Natural killer cell (primary cell): Measurements from ENCODE around the gene MBOAT7. TPM values are rescaled to one million over a fixed set of nuclear protein-coding genes. Genes with fewer than 3 reads are reported as not detected.

Experiments
- ATAC-seq, 3 donors: fragments of 150-1000 bp in 2 of 3; fragments of 200-7000 bp in 1 of 3; cut with Tn5 transposase; 1 replicate in 1 of 3; 2 replicates in 2 of 3; pipeline ENCODE4 v1.10.0; 2021; ENCODE audit warnings: mild to moderate bottlenecking in 2 of 3, moderate library complexity in 2 of 3
- DNase-seq, 2 donors: peaks; one replicate each; pipeline versions ENCODE4 v3.0.0 to v3.0.0-alpha.2; 2013 to 2021; ENCODE audit warnings: mixed read lengths in 1 of 2
- H3K27ac ChIP-seq: one replicate; pipeline ENCODE4 v1.5.1; 2013; ENCODE audit warnings: mild to moderate bottlenecking, low read length
- H3K27me3 ChIP-seq: one replicate; pipeline ENCODE4 v1.6.1; 2013; ENCODE audit warnings: low read length; ENCODE audit not compliant: control insufficient read depth, insufficient read depth
- H3K36me3 ChIP-seq: one replicate; pipeline ENCODE4 v1.6.1; 2013; ENCODE audit warnings: low read length; ENCODE audit not compliant: control insufficient read depth, insufficient read depth
- H3K4me1 ChIP-seq: one replicate; pipeline ENCODE4 v1.6.1; 2013; ENCODE audit warnings: low read length; ENCODE audit not compliant: control insufficient read depth, insufficient read depth
- H3K4me3 ChIP-seq: one replicate; pipeline ENCODE4 v1.5.1; 2013; ENCODE audit warnings: low read length
- H3K9me3 ChIP-seq: one replicate; pipeline ENCODE4 v1.6.1; 2013; ENCODE audit warnings: low read length; ENCODE audit not compliant: control insufficient read depth, insufficient read depth
- H3K27ac Mint-ChIP-seq, 2 donors: one replicate each; pipeline ENCODE4 v1.8.0; 2022; ENCODE audit warnings: mild to moderate bottlenecking in 2 of 2, mixed read lengths in 2 of 2, moderate library complexity in 1 of 2
- H3K27me3 Mint-ChIP-seq, 2 donors: one replicate each; pipeline ENCODE4 v1.8.0; 2022; ENCODE audit warnings: low read depth in 2 of 2, mixed read lengths in 2 of 2
- H3K36me3 Mint-ChIP-seq: one replicate; pipeline ENCODE4 v1.8.0; 2022; ENCODE audit warnings: mixed read lengths
- H3K4me1 Mint-ChIP-seq, 2 donors: one replicate each; pipeline ENCODE4 v1.8.0; 2022; ENCODE audit warnings: mixed read lengths in 2 of 2
- H3K4me3 Mint-ChIP-seq: one replicate; pipeline ENCODE4 v1.8.0; 2022; ENCODE audit warnings: mild to moderate bottlenecking, moderate library complexity, mixed read lengths
- H3K9me3 Mint-ChIP-seq, 2 donors: one replicate each; pipeline ENCODE4 v1.8.0; 2022; ENCODE audit warnings: mixed read lengths in 2 of 2
- CTCF ChIP-seq: fragments of 200-600 bp; IDR thresholded peaks from one replicate; pipeline ENCODE4 v1.8.0; 2022; ENCODE audit warnings: antibody characterized with exemption
- WGBS: methylation state at CpG from one replicate; pipeline ENCODE4 v1.1.7; 2013; ENCODE audit warnings: missing lambda C conversion rate; ENCODE audit not compliant: insufficient coverage; 5-methylcytosine and 5-hydroxymethylcytosine counted together
- intact Hi-C: fragments of 100-400 bp; cut with micrococcal nuclease; formaldehyde crosslinking; loops from one replicate; pipeline ENCODE4 v1.14.2; 2022
- total RNA-seq, 4 donors: library from RNA; stranded (reverse); fragments of 120-200 nt in 1 of 4; gene quantifications; one replicate each; pipeline versions ENCODE4 v1.2.3 to v1.2.4, GENCODE V29; 2013 to 2022

MBOAT7 gene
- total RNA-seq, 3 donors from 2014 or later (not counting 1 experiment from before 2014, with no cell fraction given), result 24.1 to 53.9 (median 31.2) TPM

DNA sequence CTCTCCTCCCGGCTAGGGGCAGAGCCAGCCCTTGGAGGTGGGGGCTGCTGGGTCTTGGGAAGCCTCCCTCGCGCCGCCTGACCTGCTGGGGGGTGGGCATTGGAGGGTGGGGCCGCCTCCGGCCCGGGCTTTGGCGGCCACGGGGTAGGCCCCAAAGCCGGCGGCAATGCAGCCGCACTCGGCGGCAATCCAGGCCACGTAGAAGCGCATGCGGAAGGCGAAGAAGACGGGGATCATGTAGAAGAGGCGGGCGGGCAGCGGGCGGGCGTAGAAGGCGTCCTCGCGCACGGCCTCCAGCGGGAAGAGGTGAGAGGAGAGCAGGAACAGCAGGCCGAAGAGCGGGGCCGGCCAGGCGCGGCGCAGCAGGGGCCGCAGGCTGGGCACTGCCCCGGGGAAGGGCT is 8.7 kb downstream of the MBOAT7 start:
- Mint-ChIP-seq H3K9me3 (no peaks in the 10 kb centered on the region), H3K4me1 (no peaks in the 10 kb centered on the region), H3K27me3 (no peaks in the 10 kb centered on the region), H3K4me3 (no peak overlapping the region), H3K36me3 (no peaks in the 10 kb centered on the region), H3K27ac (no peak overlapping the region)
- H3K4me1 ChIP-seq, result no peaks in the 10 kb centered on the region
- no peak overlapping the region for H3K4me3 ChIP-seq
- H3K9me3 ChIP-seq, result no peaks in the 10 kb centered on the region
- H3K27me3 ChIP-seq, result no peaks in the 10 kb centered on the region
- H3K36me3 ChIP-seq, result no peaks in the 10 kb centered on the region
- no peak for ATAC-seq
- intact Hi-C loops, result no loop called here
- no peak overlapping the region for H3K27ac ChIP-seq
- no peak for TF ChIP-seq CTCF
- DNase-seq, result no peak
- 96% methylated on average over 37 of the region's 37 CpGs for WGBS

GRCh38 chr19:54179921-54180461 is 9.4 kb downstream of the MBOAT7 start:
- DNase-seq (no peak), ATAC-seq (no peak)
- Mint-ChIP-seq H3K4me3 (no peak overlapping the region), H3K27ac (no peak overlapping the region), H3K4me1 (no peaks in the 10 kb centered on the region), H3K9me3 (no peaks in the 10 kb centered on the region), H3K27me3 (no peaks in the 10 kb centered on the region), H3K36me3 (no peaks in the 10 kb centered on the region)
- Histone ChIP-seq H3K27me3 (no peaks in the 10 kb centered on the region), H3K4me3 (no peak overlapping the region), H3K4me1 (no peaks in the 10 kb centered on the region), H3K9me3 (no peaks in the 10 kb centered on the region), H3K36me3 (no peaks in the 10 kb centered on the region), H3K27ac (no peak overlapping the region)
- 75% methylated on average over 10 of the region's 10 CpGs for WGBS
- intact Hi-C loops, result no loop called here
- TF ChIP-seq CTCF, result no peak

DNA sequence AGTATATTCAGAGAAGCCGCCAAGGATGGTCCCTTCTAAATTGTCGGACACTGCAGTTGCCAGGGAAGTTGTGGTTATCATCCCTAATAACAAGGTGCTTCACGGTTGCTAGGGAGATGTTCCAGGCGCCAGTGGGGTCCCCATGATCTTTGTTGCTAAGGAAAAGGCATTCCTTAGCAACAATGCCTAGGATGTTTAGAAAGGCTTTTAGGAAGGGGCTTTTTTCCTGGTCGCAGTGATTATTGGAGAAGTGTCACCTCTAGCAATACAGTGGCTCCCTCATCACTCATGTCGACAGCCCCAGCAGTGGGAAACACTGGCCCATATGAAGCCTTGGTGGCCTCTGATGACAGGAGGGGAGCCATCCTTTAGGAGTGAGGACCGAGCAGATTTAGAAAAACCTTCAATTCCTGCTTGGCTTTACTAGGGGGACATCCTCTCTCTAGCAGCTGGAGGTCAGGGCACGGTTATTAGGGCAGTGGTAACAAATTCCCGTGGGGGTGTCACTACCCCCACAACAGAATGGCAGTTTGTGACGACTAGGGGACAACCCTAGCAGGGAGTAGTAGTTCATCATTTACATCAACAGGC is 10.0 kb downstream of the MBOAT7 start:
- H3K36me3 Mint-ChIP-seq, result no peaks in the 10 kb centered on the region
- Histone ChIP-seq H3K9me3 (no peaks in the 10 kb centered on the region), H3K36me3 (no peaks in the 10 kb centered on the region), H3K4me1 (no peaks in the 10 kb centered on the region), H3K27ac (no peak overlapping the region), H3K27me3 (no peaks in the 10 kb centered on the region), H3K4me3 (no peak overlapping the region)
- no peaks in the 10 kb centered on the region for H3K9me3 Mint-ChIP-seq
- TF ChIP-seq CTCF, result no peak
- no peak for ATAC-seq
- no peak overlapping the region for H3K27ac Mint-ChIP-seq
- no peaks in the 10 kb centered on the region for H3K4me1 Mint-ChIP-seq
- no peak for DNase-seq
- no peak overlapping the region for H3K4me3 Mint-ChIP-seq
- intact Hi-C loops, result no loop called here
- 95% methylated on average over 10 of the region's 10 CpGs for WGBS
- H3K27me3 Mint-ChIP-seq, result no peaks in the 10 kb centered on the region
